Fibroblast of skin of left biceps (primary cell): ENCODE measurements around the gene ZDHHC11B.
"Not testable (repeated sequence)": the region's sequence is repeated elsewhere in the genome, so short reads cannot be mapped to it uniquely, and the experiment has no call there.

Experiments
- DNase-seq, 2 experiments: peaks; one replicate each; pipeline ENCODE4 v3.0.0-alpha.2; 2013; ENCODE audit warnings: low read depth in 2 of 2

ZDHHC11B gene

GRCh38 chr5:686172-686523 is 98.4 kb downstream of the ZDHHC11B start:
- not testable (repeated sequence) for DNase-seq

GRCh38 chr5:685262-686171 is 99.0 kb downstream of the ZDHHC11B start:
- no peak for DNase-seq

- DNase-seq, result no peak
Observed at GRCh38 chr5:684751-685216, 99.7 kb downstream of the ZDHHC11B start.

- no peak for DNase-seq
Observed at GRCh38 chr5:683551-684481, 100.7 kb downstream of the ZDHHC11B start.

GRCh38 chr5:682651-683358 is 101.7 kb downstream of the ZDHHC11B start:
- DNase-seq, result not testable (repeated sequence)

- not testable (repeated sequence) for DNase-seq
Observed at GRCh38 chr5:682216-682615, 102.3 kb downstream of the ZDHHC11B start.

- not testable (repeated sequence) for DNase-seq
Observed at GRCh38 chr5:681317-682191, 103.0 kb downstream of the ZDHHC11B start.

- DNase-seq, result not testable (repeated sequence)
Observed at GRCh38 chr5:680836-681235, 103.7 kb downstream of the ZDHHC11B start.

- not testable (repeated sequence) for DNase-seq
Observed at GRCh38 chr5:680118-680795, 104.3 kb downstream of the ZDHHC11B start.

GRCh38 chr5:679166-679895 is 105.2 kb downstream of the ZDHHC11B start:
- DNase-seq, result not testable (repeated sequence)

- not testable (repeated sequence) for DNase-seq
Observed at GRCh38 chr5:678521-678920, 106.0 kb downstream of the ZDHHC11B start.

- DNase-seq, result no peak
Observed at GRCh38 chr5:677131-678101, 107.1 kb downstream of the ZDHHC11B start.

- no peak for DNase-seq
Observed at GRCh38 chr5:676699-677076, 107.8 kb downstream of the ZDHHC11B start.

- no peak for DNase-seq
Observed at GRCh38 chr5:675871-676698, 108.4 kb downstream of the ZDHHC11B start.

- DNase-seq, result no peak
Observed at GRCh38 chr5:675111-675870, 109.2 kb downstream of the ZDHHC11B start.

- DNase-seq, result no peak
Observed at GRCh38 chr5:674630-675011, 109.9 kb downstream of the ZDHHC11B start.
